C4-2B (cell line): ENCODE data around the gene SYT4.
A peak's percentile ranks its signal among the peaks of the same experiment; 100 is the strongest.

ENCODE experiments used
- H3K27ac ChIP-seq: fragments of 450-650 bp; 2 replicates; pipeline ENCODE4 v1.5.1; 2017
- CTCF ChIP-seq: fragments of 450-650 bp; conservative IDR thresholded peaks from 2 replicates; pipeline ENCODE4 v1.5.1; 2017; ENCODE audit warnings: mild to moderate bottlenecking
- ZFX ChIP-seq: fragments of 450-650 bp; IDR thresholded peaks from 2 replicates; pipeline ENCODE4 v1.6.1; 2017

SYT4 gene

GRCh38 chr18:43279015-43279744, 1.9 kb upstream of the SYT4 start:
- TF ChIP-seq CTCF, result no peak
- no peak for TF ChIP-seq ZFX
- H3K27ac ChIP-seq, result no peak overlapping the region

GRCh38 chr18:43278355-43278754, 1.1 kb upstream of the SYT4 start:
- TF ChIP-seq CTCF (no peak), ZFX (no peak)

GRCh38 chr18:43276491-43276890, 799 bp downstream of the SYT4 start:
- H3K27ac ChIP-seq, result no peak overlapping the region

More at GRCh38 chr18:43278355-43278754, 1.1 kb upstream of the SYT4 start:
- H3K27ac ChIP-seq, result no peak overlapping the region

GRCh38 chr18:43275546-43275945, 1.7 kb downstream of the SYT4 start:
- H3K27ac ChIP-seq, result no peak overlapping the region
- TF ChIP-seq ZFX (no peak), CTCF (no peak)

More at GRCh38 chr18:43276491-43276890, 799 bp downstream of the SYT4 start:
- TF ChIP-seq ZFX (no peak), CTCF (no peak)

GRCh38 chr18:43274526-43274925, 2.8 kb downstream of the SYT4 start:
- no peak overlapping the region for H3K27ac ChIP-seq
- TF ChIP-seq CTCF (no peak), ZFX (no peak)

- H3K27ac ChIP-seq, result no peak overlapping the region
- TF ChIP-seq CTCF (peak; percentile 81), ZFX (no peak)
Measured at GRCh38 chr18:43271593-43272432, 5.5 kb downstream of the SYT4 start.

- TF ChIP-seq ZFX, result no peak
- no peak for TF ChIP-seq CTCF
Measured at GRCh38 chr18:43267818-43268217, 9.5 kb downstream of the SYT4 start.

More at GRCh38 chr18:43267818-43268217, 9.5 kb downstream of the SYT4 start:
- H3K27ac ChIP-seq, result no peak overlapping the region
